GM23338 (cell line): ENCODE measurements around the gene XXYLT1. TPM values are rescaled to one million over a fixed set of nuclear protein-coding genes. Genes with fewer than 3 reads are reported as not detected.

Experiments
- ATAC-seq: fragments of 200-7000 bp; cut with Tn5 transposase; 3 replicates; pipeline ENCODE4 v1.9.1; 2020
- DNase-seq: peaks from one replicate; pipeline ENCODE4 v3.0.0-alpha.2; 2015; ENCODE audit warnings: low spot score
- H2AFZ ChIP-seq: fragments of 200-600 bp; sonication (generic); 2 replicates; pipeline ENCODE4 v1.8.0; 2016; ENCODE audit warnings: antibody characterized with exemption, mild to moderate bottlenecking, moderate library complexity
- H3F3A ChIP-seq: fragments of 200-600 bp; sonication (generic); replicated peaks from 2 replicates; pipeline ENCODE4 v1.8.0; 2017; ENCODE audit warnings: antibody characterized with exemption, mixed run types, low read depth
- H3K27ac ChIP-seq: fragments of 200-600 bp; sonication (generic); 2 replicates; pipeline ENCODE4 v1.6.1; 2016; ENCODE audit warnings: low read depth
- H3K27me3 ChIP-seq: fragments of 200-600 bp; sonication (generic); 2 replicates; pipeline ENCODE4 v1.8.0; 2016; ENCODE audit warnings: mild to moderate bottlenecking, mixed run types, moderate library complexity; ENCODE audit not compliant: insufficient read depth
- H3K36me3 ChIP-seq: fragments of 200-600 bp; sonication (generic); 2 replicates; pipeline ENCODE4 v1.8.0; 2016; ENCODE audit warnings: mild to moderate bottlenecking; ENCODE audit not compliant: insufficient read depth
- H3K4me1 ChIP-seq: fragments of 200-600 bp; sonication (generic); 2 replicates; pipeline ENCODE4 v1.8.0; 2016; ENCODE audit warnings: mild to moderate bottlenecking, moderate library complexity; ENCODE audit not compliant: insufficient read depth
- H3K4me2 ChIP-seq: fragments of 200-600 bp; sonication (generic); 2 replicates; pipeline ENCODE4 v1.7.1; 2017; ENCODE audit warnings: mixed run types
- H3K4me3 ChIP-seq: fragments of 200-600 bp; sonication (generic); 2 replicates; pipeline ENCODE4 v1.6.1; 2016; ENCODE audit warnings: mixed run types
- H3K79me2 ChIP-seq: fragments of 200-600 bp; sonication (generic); replicated peaks from 2 replicates; pipeline ENCODE4 v1.8.0; 2017; ENCODE audit warnings: mild to moderate bottlenecking; ENCODE audit not compliant: insufficient read depth
- H3K9me2 ChIP-seq: fragments of 200-600 bp; sonication (generic); 2 replicates; pipeline ENCODE4 v1.8.0; 2017; ENCODE audit not compliant: insufficient read depth
- H4K20me1 ChIP-seq: fragments of 200-600 bp; sonication (generic); replicated peaks from 2 replicates; pipeline ENCODE4 v1.8.0; 2017; ENCODE audit warnings: mild to moderate bottlenecking; ENCODE audit not compliant: insufficient read depth
- H3K27ac Mint-ChIP-seq: 2 replicates; pipeline ENCODE4 v1.8.0; 2020; ENCODE audit warnings: inconsistent platforms, mild to moderate bottlenecking, moderate library complexity, mixed read lengths
- H3K27me3 Mint-ChIP-seq: 3 replicates; pipeline ENCODE4 v1.8.0; 2022; ENCODE audit warnings: low read depth, mild to moderate bottlenecking, moderate library complexity, mixed read lengths, inconsistent platforms; ENCODE audit not compliant: insufficient read depth, poor library complexity
- H3K36me3 Mint-ChIP-seq: 3 replicates; pipeline ENCODE4 v1.8.0; 2021; ENCODE audit warnings: low read depth, mild to moderate bottlenecking, inconsistent platforms, moderate library complexity, mixed read lengths
- H3K4me1 Mint-ChIP-seq: 3 replicates; pipeline ENCODE4 v1.8.0; 2020; ENCODE audit warnings: mild to moderate bottlenecking, inconsistent platforms, mixed read lengths
- H3K4me3 Mint-ChIP-seq: 3 replicates; pipeline ENCODE4 v1.8.0; 2021; ENCODE audit warnings: moderate library complexity, mild to moderate bottlenecking, inconsistent platforms, mixed read lengths
- H3K9me3 Mint-ChIP-seq: 3 replicates; pipeline ENCODE4 v1.8.0; 2020; ENCODE audit warnings: moderate library complexity, mild to moderate bottlenecking, inconsistent platforms, mixed read lengths
- CREB1 ChIP-seq: fragments of 250-450 bp; sonication (Bioruptor Pico); IDR thresholded peaks from 2 replicates; pipeline ENCODE4 v1.5.0; 2020; ENCODE audit warnings: low read depth, mild to moderate bottlenecking, moderate library complexity
- CTCF ChIP-seq, 2 experiments: fragments of 200-600 bp in 1 of 2; sonication (generic) in 1 of 2; conservative IDR thresholded peaks; 2 replicates each; pipeline versions ENCODE4 v1.5.1 to v1.6.1; 2016 to 2017; ENCODE audit warnings: antibody characterized with exemption in 2 of 2, low read depth in 2 of 2, mild to moderate bottlenecking in 2 of 2, moderate library complexity in 1 of 2
- ETS1 ChIP-seq: IDR thresholded peaks from 2 replicates; pipeline ENCODE4 v1.6.1; 2016; ENCODE audit warnings: antibody characterized with exemption
- EZH2phosphoT487 ChIP-seq: fragments of 200-600 bp; sonication (generic); IDR thresholded peaks from one replicate; pipeline ENCODE4 v1.8.1; 2018; ENCODE audit warnings: antibody characterized with exemption; ENCODE audit not compliant: unreplicated experiment
- JUNB ChIP-seq: IDR thresholded peaks from one replicate; pipeline ENCODE4 v1.6.1; 2016; ENCODE audit warnings: antibody characterized with exemption; ENCODE audit not compliant: unreplicated experiment
- NANOG ChIP-seq: IDR thresholded peaks from 2 replicates; pipeline ENCODE4 v1.6.1; 2016; ENCODE audit warnings: antibody characterized with exemption, borderline replicate concordance
- REST ChIP-seq: IDR thresholded peaks from one replicate; pipeline ENCODE4 v1.6.1; 2018; ENCODE audit warnings: antibody characterized with exemption; ENCODE audit not compliant: unreplicated experiment
- STAT1 ChIP-seq: IDR thresholded peaks from one replicate; pipeline ENCODE4 v1.6.1; 2016; ENCODE audit warnings: antibody characterized with exemption; ENCODE audit not compliant: unreplicated experiment
- ZNF114 ChIP-seq: fragments of 250-450 bp; sonication (Bioruptor Pico); IDR thresholded peaks from 2 replicates; pipeline ENCODE4 v1.5.0; 2020; ENCODE audit warnings: mild to moderate bottlenecking, moderate library complexity
- ZNF331 ChIP-seq: fragments of 250-450 bp; sonication (Bioruptor Pico); IDR thresholded peaks from 2 replicates; pipeline ENCODE4 v1.5.0; 2020; ENCODE audit warnings: low read depth, mild to moderate bottlenecking, moderate library complexity
- polyA plus RNA-seq: library from polyadenylated mRNA; unstranded; fragments of >200 nt; fragmentation: Nextera tagmentation; extraction: Ambion mirVana; gene quantifications from 2 replicates; pipeline ENCODE4 v1.2.1, GENCODE V29; 2016
- total RNA-seq: library from RNA; depleted of rRNA; stranded (reverse); fragments of >200 nt; shearing (Covaris generic); gene quantifications from 2 replicates; pipeline ENCODE4 v1.2.3, GENCODE V29; 2014

Gene XXYLT1
- total and polyA plus RNA-seq, 2 experiments from 2014 or later, result 13.5 to 34.8 TPM

GRCh38 chr3:195025884-195026200 lies 245.1 kb downstream of the XXYLT1 start (continued):
- TF ChIP-seq REST, result no peak
- no peak for TF ChIP-seq EZH2phosphoT487
- no peak for TF ChIP-seq ZNF114 (CRISPR knock-in tag)
- TF ChIP-seq ETS1, result no peak
- no peak for TF ChIP-seq STAT1
- no peak for TF ChIP-seq CTCF (conservative IDR thresholded peaks at IDR 0.05; ENCODE audit: low read depth in 2 of 2)
- TF ChIP-seq ZNF331, result no peak
- no peak for TF ChIP-seq NANOG
- no peak for TF ChIP-seq JUNB

- DNase-seq (no peak), ATAC-seq (no peak)
- Histone ChIP-seq H3K4me3 (no peak overlapping the region), H3K27me3 (no peaks in the 10 kb centered on the region), H3F3A (no peaks in the 10 kb centered on the region), H3K4me1 (no peaks in the 10 kb centered on the region), H3K27ac (no peak overlapping the region), H2AFZ (no peak overlapping the region), H3K36me3 (no peaks in the 10 kb centered on the region), H3K4me2 (no peak overlapping the region), H4K20me1 (no peaks in the 10 kb centered on the region), H3K79me2 (no peaks in the 10 kb centered on the region), H3K9me2 (no peaks in the 10 kb centered on the region)
- Mint-ChIP-seq H3K4me1 (no peaks in the 10 kb centered on the region; the same call in 2 of the 3 replicates), H3K27me3 (no peaks in the 10 kb centered on the region), H3K36me3 (no peaks in the 10 kb centered on the region), H3K9me3 (peaks cover 6% of the 10 kb centered on the region; the same call in 2 of the 3 replicates), H3K4me3 (no peak overlapping the region; the same call in 2 of the 3 replicates), H3K27ac (no peak overlapping the region)
- no peak for TF ChIP-seq CREB1 (CRISPR knock-in tag)
- TF ChIP-seq ZNF331, result no peak
Observed at GRCh38 chr3:195025056-195025883, 245.7 kb downstream of the XXYLT1 start.
